ENCODE measurements around the gene KIF1A. TPM values are rescaled to one million over a fixed set of nuclear protein-coding genes. Genes with fewer than 3 reads are reported as not detected.

Gene KIF1A
- total and polyA plus RNA-seq, 2 of the 8 experiments (the other 6 are each of a cell fraction or from before 2014, with no cell fraction given) = 61.3 to 281 TPM

DNA sequence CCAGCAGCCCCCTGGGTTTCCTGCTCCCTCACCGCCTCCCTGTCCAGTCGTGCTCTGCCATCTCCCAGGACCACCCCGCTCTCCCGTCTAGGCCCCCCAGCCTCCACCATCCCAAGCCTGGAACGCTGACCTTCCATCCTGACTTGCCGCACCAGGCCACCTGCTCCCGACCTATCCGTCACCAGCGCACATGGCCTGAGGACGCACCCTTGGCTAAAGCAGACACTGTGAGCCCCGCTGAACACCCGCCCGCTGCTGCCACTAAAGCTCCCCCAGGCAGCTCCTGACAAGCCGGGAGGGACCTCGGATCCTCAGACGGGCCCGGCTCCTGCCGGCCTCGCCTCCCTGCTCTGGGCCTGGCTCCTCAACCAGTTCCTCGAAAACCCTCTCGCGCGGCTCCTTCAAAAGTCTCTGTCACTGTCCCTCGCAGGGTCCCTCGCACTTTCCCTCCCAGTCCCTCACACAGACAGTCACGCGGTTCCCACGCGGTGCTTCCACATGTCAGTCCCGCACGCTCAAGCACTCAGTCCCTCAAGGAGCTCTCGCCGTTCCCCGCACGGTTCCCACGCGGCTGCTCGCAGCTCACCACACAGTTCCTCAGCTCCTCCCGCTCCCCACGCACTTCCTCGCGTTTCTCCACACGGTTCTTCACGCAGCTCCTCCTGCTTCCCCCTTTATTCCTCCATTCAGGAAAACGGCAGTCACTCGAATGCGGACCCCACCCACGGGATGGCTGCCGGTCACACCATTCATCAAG lies 42.4 kb downstream of the KIF1A start (continued):
- TF ChIP-seq, protein P1, sequence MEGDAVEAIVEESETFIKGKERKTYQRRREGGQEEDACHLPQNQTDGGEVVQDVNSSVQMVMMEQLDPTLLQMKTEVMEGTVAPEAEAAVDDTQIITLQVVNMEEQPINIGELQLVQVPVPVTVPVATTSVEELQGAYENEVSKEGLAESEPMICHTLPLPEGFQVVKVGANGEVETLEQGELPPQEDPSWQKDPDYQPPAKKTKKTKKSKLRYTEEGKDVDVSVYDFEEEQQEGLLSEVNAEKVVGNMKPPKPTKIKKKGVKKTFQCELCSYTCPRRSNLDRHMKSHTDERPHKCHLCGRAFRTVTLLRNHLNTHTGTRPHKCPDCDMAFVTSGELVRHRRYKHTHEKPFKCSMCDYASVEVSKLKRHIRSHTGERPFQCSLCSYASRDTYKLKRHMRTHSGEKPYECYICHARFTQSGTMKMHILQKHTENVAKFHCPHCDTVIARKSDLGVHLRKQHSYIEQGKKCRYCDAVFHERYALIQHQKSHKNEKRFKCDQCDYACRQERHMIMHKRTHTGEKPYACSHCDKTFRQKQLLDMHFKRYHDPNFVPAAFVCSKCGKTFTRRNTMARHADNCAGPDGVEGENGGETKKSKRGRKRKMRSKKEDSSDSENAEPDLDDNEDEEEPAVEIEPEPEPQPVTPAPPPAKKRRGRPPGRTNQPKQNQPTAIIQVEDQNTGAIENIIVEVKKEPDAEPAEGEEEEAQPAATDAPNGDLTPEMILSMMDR (IDR thresholded peaks at IDR 0.05; ENCODE audit: control extremely low read depth in 1 of 3, insufficient read depth in 1 of 3, low read depth in 1 of 3, low read length in 3 of 3) = no peak
- TF ChIP-seq SAP30 (IDR thresholded peaks at IDR 0.05; ENCODE audit: insufficient read depth, insufficient replicate concordance, low read length) = no peak
- TF ChIP-seq CREB1 (IDR thresholded peaks at IDR 0.05) = no peak
- no peak for TF ChIP-seq HDAC2 (IDR thresholded peaks at IDR 0.05; ENCODE audit: borderline replicate concordance in 1 of 2, low read depth in 2 of 2, low read length in 2 of 2)
- no peak for TF ChIP-seq KDM1A (IDR thresholded peaks at IDR 0.05; ENCODE audit: borderline replicate concordance, low read length)
- TF ChIP-seq JUN (IDR thresholded peaks at IDR 0.05; ENCODE audit: low read depth, low read length) = no peak
- no peak for TF ChIP-seq ZNF274 (IDR thresholded peaks at IDR 0.05; ENCODE audit: borderline replicate concordance, extremely low read depth, low read length)
